Gastroesophageal sphincter (tissue), 3 donors: Measurements from ENCODE around the gene ALG1L2.

Experiments used
- EP300 ChIP-seq: sonication (generic); formaldehyde crosslinking; IDR thresholded peaks from one replicate; pipeline ENCODE4 v1.6.1; 2017; ENCODE audit warnings: antibody characterized with exemption, mild to moderate bottlenecking
- POLR2A ChIP-seq, 2 donors: fragments of 450-650 bp; IDR thresholded peaks; one replicate each; pipeline ENCODE4 v1.6.1; 2017; ENCODE audit warnings: antibody characterized with exemption in 2 of 2, mild to moderate bottlenecking in 2 of 2, moderate library complexity in 1 of 2
- POLR2AphosphoS5 ChIP-seq: sonication (generic); formaldehyde crosslinking; IDR thresholded peaks from one replicate; pipeline ENCODE4 v1.6.1; 2017; ENCODE audit warnings: antibody characterized with exemption
- TF ChIP-seq, protein P1 (sequence below), 4 experiments: fragments of 200-600 bp in 2 of 4; fragments of 450-650 bp in 2 of 4; sonication (generic) in 1 of 4; IDR thresholded peaks; one replicate each; pipeline ENCODE4 v1.5.1; 2017 to 2019; ENCODE audit warnings: antibody characterized with exemption in 4 of 4, mild to moderate bottlenecking in 2 of 4, moderate library complexity in 2 of 4

DNA sequence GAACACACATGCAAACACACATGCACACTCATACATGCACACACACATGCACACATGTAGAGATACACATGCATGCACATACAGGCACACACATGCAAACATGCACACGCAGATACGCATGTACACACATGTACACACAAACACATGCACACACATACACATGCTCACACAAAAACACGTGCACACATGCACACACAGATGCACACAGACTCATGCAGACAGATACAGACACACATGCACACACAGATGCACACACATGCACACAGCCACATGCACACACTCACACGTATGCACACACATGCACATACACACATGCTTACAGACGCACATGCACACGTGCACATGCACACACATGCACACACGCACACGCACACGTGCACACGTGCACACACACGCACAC, 37.3 kb upstream of the ALG1L2 start:
- TF ChIP-seq, protein P1, sequence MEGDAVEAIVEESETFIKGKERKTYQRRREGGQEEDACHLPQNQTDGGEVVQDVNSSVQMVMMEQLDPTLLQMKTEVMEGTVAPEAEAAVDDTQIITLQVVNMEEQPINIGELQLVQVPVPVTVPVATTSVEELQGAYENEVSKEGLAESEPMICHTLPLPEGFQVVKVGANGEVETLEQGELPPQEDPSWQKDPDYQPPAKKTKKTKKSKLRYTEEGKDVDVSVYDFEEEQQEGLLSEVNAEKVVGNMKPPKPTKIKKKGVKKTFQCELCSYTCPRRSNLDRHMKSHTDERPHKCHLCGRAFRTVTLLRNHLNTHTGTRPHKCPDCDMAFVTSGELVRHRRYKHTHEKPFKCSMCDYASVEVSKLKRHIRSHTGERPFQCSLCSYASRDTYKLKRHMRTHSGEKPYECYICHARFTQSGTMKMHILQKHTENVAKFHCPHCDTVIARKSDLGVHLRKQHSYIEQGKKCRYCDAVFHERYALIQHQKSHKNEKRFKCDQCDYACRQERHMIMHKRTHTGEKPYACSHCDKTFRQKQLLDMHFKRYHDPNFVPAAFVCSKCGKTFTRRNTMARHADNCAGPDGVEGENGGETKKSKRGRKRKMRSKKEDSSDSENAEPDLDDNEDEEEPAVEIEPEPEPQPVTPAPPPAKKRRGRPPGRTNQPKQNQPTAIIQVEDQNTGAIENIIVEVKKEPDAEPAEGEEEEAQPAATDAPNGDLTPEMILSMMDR (IDR thresholded peaks at IDR 0.05) = no peak
- TF ChIP-seq POLR2AphosphoS5 = no peak
- TF ChIP-seq EP300 = no peak
- TF ChIP-seq POLR2A (IDR thresholded peaks at IDR 0.05) = no peak
